Stimulated activated memory B cell treated with anti-CD40 and anti-IgM and Interleukin-4, amounts not matched to agents 10 μg/mL and 1 μg/mL and 100 μg/mL, for 72 hours (primary cell): ENCODE data around the gene LMTK3.

Source experiments
- ATAC-seq: fragments of 150-1000 bp; cut with Tn5 transposase; 2 replicates; pipeline ENCODE4 v1.10.0; 2021
- H3K27ac Mint-ChIP-seq: one replicate; pipeline ENCODE4 v1.8.0; 2022; ENCODE audit warnings: mild to moderate bottlenecking, mixed read lengths
- H3K27me3 Mint-ChIP-seq: one replicate; pipeline ENCODE4 v1.8.0; 2022; ENCODE audit warnings: mixed read lengths
- H3K36me3 Mint-ChIP-seq: one replicate; pipeline ENCODE4 v1.8.0; 2022; ENCODE audit warnings: mixed read lengths
- H3K4me1 Mint-ChIP-seq: one replicate; pipeline ENCODE4 v1.8.0; 2022; ENCODE audit warnings: mixed read lengths
- H3K4me3 Mint-ChIP-seq: one replicate; pipeline ENCODE4 v1.8.0; 2022; ENCODE audit warnings: mild to moderate bottlenecking, moderate library complexity, mixed read lengths
- H3K9me3 Mint-ChIP-seq: one replicate; pipeline ENCODE4 v1.8.0; 2022; ENCODE audit warnings: mixed read lengths

Gene LMTK3

DNA sequence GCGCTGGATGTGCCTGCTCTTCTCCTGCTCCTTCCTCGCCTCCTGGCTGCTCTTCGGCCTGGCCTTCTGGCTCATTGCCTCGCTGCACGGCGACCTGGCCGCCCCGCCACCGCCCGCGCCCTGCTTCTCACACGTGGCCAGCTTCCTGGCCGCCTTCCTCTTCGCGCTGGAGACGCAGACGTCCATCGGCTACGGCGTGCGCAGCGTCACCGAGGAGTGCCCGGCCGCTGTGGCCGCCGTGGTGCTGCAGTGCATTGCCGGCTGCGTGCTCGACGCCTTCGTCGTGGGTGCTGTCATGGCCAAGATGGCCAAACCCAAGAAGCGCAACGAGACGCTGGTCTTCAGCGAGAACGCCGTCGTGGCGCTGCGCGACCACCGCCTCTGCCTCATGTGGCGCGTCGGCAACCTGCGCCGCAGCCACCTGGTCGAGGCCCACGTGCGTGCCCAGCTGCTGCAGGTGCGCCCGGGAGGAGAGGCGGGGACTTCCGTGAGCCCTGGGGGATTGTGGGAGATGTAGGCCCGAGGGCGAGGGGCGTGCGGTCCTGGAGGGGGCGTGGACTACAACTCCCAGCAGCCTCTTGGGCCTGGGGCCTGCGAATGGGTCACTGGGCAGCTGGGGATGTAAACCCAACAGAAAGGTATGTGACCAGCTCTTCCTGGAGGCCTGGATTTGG, 49.5 kb downstream of the LMTK3 start:
- Mint-ChIP-seq H3K36me3 (peaks cover 37% of the 10 kb centered on the region), H3K9me3 (no peaks in the 10 kb centered on the region), H3K4me1 (no peaks in the 10 kb centered on the region), H3K27ac (no peak overlapping the region), H3K27me3 (no peaks in the 10 kb centered on the region), H3K4me3 (no peak overlapping the region)
- ATAC-seq = peak; percentile 44

DNA sequence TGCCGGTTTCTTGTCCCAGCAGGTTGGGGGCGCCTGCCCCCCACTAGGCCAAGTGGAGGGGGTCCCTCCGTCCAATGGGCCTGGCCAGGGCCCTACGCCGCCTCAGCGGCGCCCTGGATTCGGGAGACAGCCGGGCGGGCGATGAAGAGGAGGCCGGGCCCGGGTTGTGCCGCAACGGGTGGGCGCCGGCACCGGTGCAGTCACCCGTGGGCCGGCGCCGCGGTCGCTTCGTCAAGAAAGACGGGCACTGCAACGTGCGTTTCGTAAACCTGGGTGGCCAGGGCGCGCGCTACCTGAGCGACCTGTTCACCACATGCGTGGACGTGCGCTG, 50.0 kb downstream of the LMTK3 start:
- peak; percentile 12 for ATAC-seq
- Mint-ChIP-seq H3K27ac (no peak overlapping the region), H3K9me3 (no peaks in the 10 kb centered on the region), H3K27me3 (no peaks in the 10 kb centered on the region), H3K4me3 (no peak overlapping the region), H3K36me3 (peaks cover 41% of the 10 kb centered on the region), H3K4me1 (no peaks in the 10 kb centered on the region)

DNA sequence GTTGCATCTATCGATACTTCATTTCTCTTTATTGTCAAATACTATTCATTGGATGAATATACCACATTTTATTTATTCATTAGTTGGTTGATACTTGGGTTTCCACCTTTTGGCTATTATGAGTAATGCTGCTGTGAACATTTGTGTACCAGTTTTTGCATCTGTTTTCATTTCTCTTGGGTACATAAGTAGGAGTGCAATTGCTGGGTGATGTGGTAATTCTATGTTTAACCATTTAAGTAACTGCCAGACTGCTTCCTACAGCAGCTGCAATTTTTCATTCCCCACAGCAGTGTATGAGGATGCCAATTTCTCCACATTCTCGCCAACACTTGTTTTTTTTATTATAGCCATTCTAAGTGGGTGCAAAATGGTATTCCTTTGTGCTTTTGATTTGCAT, 53.6 kb downstream of the LMTK3 start:
- Mint-ChIP-seq H3K27ac (no peak overlapping the region), H3K27me3 (no peaks in the 10 kb centered on the region), H3K36me3 (peaks cover 59% of the 10 kb centered on the region), H3K4me3 (no peak overlapping the region), H3K4me1 (peaks cover 20% of the 10 kb centered on the region), H3K9me3 (no peaks in the 10 kb centered on the region)
- no peak for ATAC-seq

DNA sequence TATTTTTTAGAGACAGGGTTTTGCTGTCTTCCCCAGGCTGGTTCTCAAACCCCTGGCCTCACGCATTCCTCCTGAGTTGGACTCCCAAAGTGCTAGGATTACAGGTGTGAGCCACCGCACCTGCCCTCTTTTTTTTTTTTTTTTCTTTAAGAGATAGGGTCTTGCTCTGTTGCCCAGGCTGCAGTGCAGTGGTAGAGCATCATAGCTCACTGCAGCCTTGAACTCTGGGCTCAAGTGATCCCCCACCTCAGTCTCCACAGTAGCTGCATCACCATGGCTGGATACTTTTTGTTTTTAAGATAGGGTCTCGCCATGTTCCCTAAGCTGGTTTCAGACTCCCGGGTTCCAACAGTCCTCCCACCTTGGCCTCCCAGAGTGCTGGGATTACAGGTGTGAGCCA, 54.8 kb downstream of the LMTK3 start:
- no peaks in the 10 kb centered on the region for H3K9me3 Mint-ChIP-seq
- no peak overlapping the region for H3K27ac Mint-ChIP-seq
- no peak overlapping the region for H3K4me3 Mint-ChIP-seq
- peaks cover 57% of the 10 kb centered on the region for H3K36me3 Mint-ChIP-seq
- no peak for ATAC-seq
- H3K27me3 Mint-ChIP-seq = no peaks in the 10 kb centered on the region
- H3K4me1 Mint-ChIP-seq = peaks cover 25% of the 10 kb centered on the region

DNA sequence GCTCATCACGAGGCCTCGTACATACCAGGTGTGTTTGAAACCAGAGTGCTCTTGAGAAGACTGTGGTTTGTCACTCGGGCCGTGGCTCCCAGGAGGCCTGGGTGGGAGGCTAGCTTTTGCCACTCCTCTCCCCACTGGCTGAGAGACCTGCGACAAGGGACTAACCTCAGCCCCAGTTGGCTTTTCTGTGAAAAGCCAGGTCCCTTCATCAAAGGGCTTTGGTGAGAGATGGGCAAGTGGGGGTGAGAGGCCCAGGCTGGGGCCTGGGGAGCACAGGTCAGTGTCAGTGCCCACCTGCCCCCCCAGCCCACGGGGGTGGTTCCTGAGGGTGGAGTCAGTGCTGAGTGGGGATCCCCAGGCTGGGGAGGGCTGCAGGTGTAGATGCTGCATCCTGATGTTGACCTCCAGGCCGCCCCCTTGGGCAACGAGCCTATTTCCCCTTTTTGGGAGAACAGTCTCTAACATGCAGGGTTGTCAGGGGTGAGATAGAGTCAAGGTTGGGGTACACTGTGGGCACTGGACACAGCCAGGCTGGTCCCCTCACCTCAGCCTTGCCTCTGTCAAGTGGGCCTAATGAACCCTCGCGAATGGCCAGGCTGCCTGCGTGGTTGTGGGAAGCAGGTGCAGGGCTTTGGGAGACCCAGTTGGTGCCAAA, 55.6 kb downstream of the LMTK3 start:
- Mint-ChIP-seq H3K36me3 (peaks cover 59% of the 10 kb centered on the region), H3K9me3 (no peaks in the 10 kb centered on the region), H3K4me1 (peaks cover 25% of the 10 kb centered on the region), H3K4me3 (no peak overlapping the region), H3K27ac (peak overlapping the region; percentile 15), H3K27me3 (no peaks in the 10 kb centered on the region)
- ATAC-seq = peak; percentile 59

DNA sequence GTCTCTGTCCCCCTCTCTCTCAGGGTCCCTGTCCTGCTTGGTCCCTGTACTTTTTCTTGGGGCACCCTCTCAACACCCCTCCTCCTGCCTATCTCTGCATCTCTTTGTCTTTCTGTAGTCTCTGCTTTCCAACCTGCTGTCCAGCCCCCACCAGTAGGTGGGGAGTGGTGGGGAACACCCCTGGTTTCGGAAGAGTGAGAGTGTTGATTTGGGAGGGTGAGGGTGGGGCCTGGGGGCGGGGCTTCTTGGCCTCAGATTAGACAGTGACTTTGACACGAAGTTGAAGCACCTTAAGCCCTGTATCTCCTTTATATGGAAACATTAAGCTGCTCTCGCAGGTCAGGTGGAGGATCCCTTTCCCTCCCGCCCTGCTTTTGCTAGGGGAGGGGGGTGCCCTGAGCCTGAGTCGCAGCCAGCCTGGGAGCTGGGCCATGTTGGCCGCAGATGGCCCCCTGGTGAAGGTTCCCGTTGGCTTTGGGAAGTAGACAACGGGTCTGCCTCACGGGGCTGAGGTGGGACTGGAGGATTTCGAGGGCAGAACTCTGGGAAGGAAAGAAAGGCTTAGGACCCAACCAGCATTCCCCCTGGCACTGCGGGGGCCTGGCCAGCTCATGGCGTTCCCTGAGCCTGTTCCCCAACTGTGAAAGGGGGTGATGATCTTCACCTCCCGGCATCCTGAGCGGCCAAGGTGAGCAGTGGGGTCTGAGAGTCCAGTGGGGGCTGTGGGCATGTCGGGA, 56.3 kb downstream of the LMTK3 start, which contains the start of gene KCNJ14:
Gene KCNJ14 (plus strand): TSS at position 404 of the 737 bp plus-strand sequence. CDS start 6,151 bp downstream, outside the sequence.
- no peak for ATAC-seq
- Mint-ChIP-seq H3K27me3 (no peaks in the 10 kb centered on the region), H3K36me3 (peaks cover 59% of the 10 kb centered on the region), H3K9me3 (no peaks in the 10 kb centered on the region), H3K27ac (peak within 1 kb of the TSS; percentile 15), H3K4me1 (peaks cover 25% of the 10 kb centered on the region), H3K4me3 (peak within 1 kb of the TSS; percentile 33)

DNA sequence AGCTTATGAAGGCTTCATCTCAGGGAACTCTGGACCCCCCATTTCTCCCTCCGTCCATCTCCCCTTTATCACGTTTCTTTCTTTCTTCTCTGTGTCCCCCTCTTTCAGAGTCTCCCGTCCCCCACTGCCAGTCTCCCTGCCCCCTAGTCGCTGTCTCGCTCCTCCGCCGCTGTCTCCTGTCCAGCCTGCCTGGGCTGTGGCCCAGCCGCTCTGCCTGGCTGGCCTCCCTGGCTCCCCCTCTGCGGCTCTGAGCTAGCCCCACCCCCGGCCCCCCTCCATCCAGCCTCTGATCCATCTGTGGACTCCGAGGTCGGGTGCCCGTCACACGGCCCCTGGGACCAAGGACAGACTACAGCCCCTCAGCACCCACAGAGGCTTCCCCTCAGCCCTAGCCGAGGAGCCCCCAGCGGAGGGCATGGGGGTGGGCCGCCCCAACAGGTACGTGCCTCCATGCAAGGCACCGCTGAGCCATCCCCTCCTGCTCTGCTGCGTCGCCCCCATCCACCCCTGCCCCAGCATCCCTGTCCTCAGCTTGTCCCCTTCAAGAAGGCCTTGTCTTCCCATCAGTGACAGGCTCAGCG, 57.4 kb downstream of the LMTK3 start:
- ATAC-seq = no peak
- Mint-ChIP-seq H3K36me3 (peaks cover 64% of the 10 kb centered on the region), H3K27ac (peak overlapping the region; percentile 15), H3K27me3 (no peaks in the 10 kb centered on the region), H3K4me3 (no peak overlapping the region), H3K9me3 (no peaks in the 10 kb centered on the region), H3K4me1 (peaks cover 28% of the 10 kb centered on the region)

DNA sequence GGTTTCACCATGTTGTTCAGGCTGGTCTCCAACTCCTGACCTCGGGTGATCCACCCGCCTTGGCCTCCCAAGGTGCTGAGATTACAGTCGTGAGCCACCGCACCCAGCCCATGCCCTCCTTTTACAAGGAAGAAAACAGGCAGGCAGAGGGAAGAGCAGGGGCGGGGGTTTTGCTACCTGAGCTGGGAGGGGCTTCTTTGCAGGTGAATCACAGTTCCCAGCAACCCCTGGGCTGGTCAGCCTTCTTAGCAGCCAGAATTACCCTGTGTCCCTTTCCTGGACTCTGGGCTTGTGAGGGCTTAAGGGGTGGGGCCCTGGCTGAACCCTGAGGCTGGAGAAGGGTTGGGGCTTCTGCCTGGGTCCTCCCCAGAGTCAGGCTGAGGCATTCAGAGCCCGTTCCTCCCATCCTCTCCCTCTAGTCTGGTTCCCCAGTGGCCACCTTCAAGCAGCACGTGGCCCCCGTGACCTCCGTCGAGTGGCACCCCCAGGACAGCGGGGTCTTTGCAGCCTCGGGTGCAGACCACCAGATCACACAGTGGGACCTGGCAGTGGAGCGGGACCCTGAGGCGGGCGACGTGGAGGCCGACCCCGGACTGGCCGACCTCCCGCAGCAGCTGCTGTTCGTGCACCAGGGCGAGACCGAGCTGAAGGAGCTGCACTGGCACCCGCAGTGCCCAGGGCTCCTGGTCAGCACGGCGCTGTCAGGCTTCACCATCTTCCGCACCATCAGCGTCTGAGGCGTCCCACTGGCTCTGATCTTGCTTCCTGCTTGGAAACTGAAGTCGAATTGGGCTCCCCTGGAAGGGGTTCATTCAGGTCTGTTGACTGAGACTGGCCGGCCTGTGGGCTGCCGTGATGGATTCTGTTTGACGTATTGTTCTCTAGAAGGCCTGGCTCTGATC, 59.1 kb downstream of the LMTK3 start:
- peaks cover 71% of the 10 kb centered on the region for H3K36me3 Mint-ChIP-seq
- H3K27me3 Mint-ChIP-seq = no peaks in the 10 kb centered on the region
- no peaks in the 10 kb centered on the region for H3K9me3 Mint-ChIP-seq
- H3K4me1 Mint-ChIP-seq = peaks cover 40% of the 10 kb centered on the region
- no peak overlapping the region for H3K27ac Mint-ChIP-seq
- no peak overlapping the region for H3K4me3 Mint-ChIP-seq
- no peak for ATAC-seq

DNA sequence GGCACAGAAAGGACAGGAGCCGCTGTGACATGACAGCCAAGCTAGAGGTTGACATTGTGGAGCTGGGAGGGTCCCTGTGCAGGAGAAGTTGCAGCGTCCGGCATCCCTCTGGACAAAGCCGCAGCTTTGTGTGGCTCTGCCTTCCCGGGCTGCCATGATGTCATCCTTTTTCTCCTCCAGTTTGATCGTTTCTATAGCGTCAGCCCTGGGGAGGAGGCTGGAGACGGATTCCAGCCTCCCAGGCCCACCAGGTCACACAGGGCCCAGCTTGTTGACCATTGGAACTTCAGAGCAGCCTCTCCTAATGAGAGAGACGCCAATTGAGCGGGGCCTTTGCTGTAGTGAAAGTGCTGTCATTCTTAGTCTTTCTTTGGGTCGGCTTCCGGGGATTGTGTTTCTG, 60.0 kb downstream of the LMTK3 start:
- ATAC-seq = no peak
- no peak overlapping the region for H3K4me3 Mint-ChIP-seq
- peaks cover 64% of the 10 kb centered on the region for H3K36me3 Mint-ChIP-seq
- no peaks in the 10 kb centered on the region for H3K27me3 Mint-ChIP-seq
- H3K4me1 Mint-ChIP-seq = peaks cover 42% of the 10 kb centered on the region
- H3K27ac Mint-ChIP-seq = no peak overlapping the region
- H3K9me3 Mint-ChIP-seq = no peaks in the 10 kb centered on the region

DNA sequence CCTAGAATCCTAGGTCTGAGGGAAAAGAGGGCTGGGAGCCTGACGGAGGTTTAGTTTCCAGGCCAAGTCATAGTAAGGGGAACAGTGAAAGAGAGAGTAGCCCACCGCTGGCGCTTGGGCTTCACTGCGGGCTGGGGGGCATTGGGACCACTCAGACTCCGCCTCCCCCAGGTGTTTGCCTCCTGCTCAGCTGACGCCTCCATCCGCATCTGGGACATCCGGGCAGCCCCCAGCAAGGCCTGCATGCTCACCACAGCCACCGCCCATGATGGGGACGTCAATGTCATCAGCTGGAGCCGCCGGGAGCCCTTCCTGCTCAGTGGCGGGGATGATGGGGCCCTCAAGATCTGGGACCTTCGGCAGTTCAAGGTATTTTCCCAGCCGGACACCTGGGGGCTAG, 60.8 kb downstream of the LMTK3 start:
- Mint-ChIP-seq H3K27me3 (no peaks in the 10 kb centered on the region), H3K4me3 (no peak overlapping the region), H3K4me1 (peaks cover 45% of the 10 kb centered on the region), H3K36me3 (peaks cover 59% of the 10 kb centered on the region), H3K27ac (no peak overlapping the region), H3K9me3 (no peaks in the 10 kb centered on the region)
- ATAC-seq = no peak

DNA sequence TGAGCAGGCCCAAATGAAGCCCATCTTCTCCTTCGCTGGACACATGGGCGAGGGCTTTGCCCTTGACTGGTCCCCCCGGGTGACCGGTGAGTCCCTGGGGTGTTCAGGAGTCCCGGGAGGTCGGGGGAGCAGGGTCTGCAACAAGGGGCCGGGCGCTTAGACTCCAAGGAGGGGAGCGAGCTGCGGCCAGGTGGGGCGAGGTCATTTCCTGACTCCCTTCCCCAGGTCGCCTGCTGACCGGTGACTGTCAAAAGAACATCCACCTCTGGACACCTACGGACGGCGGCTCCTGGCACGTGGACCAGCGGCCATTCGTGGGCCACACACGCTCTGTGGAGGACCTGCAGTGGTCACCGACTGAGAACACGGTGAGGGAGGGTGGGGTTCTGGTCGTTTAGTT, 61.2 kb downstream of the LMTK3 start:
- no peak for ATAC-seq
- Mint-ChIP-seq H3K27ac (no peak overlapping the region), H3K9me3 (no peaks in the 10 kb centered on the region), H3K4me3 (no peak overlapping the region), H3K4me1 (peaks cover 42% of the 10 kb centered on the region), H3K36me3 (peaks cover 55% of the 10 kb centered on the region), H3K27me3 (no peaks in the 10 kb centered on the region)

DNA sequence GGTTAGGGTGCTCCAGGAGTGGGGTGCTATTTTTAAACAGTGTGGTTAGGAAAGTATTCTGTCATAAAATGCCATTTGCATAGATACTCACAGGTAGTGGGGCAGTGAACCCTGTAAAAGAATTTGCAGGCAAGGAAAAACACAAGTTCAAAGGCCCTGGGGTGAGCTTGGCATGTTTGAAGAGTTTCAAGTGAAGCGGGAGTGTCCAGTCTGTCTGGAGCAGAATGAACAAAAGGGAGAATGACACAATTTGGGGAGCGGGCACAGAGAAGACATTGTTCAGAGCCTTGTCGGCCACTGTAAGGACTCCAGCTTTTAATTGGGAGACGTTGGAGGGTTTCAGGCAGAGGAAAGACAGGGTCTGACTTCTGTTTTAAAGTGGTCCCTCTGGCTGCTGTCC, 63.1 kb downstream of the LMTK3 start:
- H3K9me3 Mint-ChIP-seq = no peaks in the 10 kb centered on the region
- no peak overlapping the region for H3K4me3 Mint-ChIP-seq
- peaks cover 44% of the 10 kb centered on the region for H3K4me1 Mint-ChIP-seq
- peaks cover 38% of the 10 kb centered on the region for H3K36me3 Mint-ChIP-seq
- H3K27me3 Mint-ChIP-seq = peaks cover 13% of the 10 kb centered on the region
- no peak overlapping the region for H3K27ac Mint-ChIP-seq
- ATAC-seq = no peak

DNA sequence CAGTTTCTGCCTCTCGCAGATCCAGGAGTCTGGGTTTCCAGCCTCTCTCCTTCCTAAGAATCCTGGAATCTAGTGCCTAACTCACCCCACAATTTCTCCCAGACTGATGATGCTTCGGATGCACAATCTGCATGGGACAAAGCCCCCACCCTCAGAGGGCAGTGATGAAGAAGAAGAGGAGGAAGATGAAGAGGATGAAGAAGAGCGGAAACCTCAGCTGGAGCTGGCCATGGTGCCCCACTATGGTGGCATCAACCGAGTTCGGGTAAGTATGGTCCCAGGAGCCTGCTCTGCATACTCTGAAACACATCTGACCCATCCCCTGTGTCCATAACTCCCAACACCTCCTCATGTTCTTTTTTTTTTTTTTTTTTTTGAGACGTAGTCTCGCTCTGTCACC, 65.1 kb downstream of the LMTK3 start:
- Mint-ChIP-seq H3K27ac (peak overlapping the region; percentile 98), H3K36me3 (peaks cover 29% of the 10 kb centered on the region), H3K4me1 (peaks cover 43% of the 10 kb centered on the region), H3K27me3 (peaks cover 22% of the 10 kb centered on the region), H3K4me3 (peak overlapping the region; percentile 96), H3K9me3 (no peaks in the 10 kb centered on the region)
- no peak for ATAC-seq

DNA sequence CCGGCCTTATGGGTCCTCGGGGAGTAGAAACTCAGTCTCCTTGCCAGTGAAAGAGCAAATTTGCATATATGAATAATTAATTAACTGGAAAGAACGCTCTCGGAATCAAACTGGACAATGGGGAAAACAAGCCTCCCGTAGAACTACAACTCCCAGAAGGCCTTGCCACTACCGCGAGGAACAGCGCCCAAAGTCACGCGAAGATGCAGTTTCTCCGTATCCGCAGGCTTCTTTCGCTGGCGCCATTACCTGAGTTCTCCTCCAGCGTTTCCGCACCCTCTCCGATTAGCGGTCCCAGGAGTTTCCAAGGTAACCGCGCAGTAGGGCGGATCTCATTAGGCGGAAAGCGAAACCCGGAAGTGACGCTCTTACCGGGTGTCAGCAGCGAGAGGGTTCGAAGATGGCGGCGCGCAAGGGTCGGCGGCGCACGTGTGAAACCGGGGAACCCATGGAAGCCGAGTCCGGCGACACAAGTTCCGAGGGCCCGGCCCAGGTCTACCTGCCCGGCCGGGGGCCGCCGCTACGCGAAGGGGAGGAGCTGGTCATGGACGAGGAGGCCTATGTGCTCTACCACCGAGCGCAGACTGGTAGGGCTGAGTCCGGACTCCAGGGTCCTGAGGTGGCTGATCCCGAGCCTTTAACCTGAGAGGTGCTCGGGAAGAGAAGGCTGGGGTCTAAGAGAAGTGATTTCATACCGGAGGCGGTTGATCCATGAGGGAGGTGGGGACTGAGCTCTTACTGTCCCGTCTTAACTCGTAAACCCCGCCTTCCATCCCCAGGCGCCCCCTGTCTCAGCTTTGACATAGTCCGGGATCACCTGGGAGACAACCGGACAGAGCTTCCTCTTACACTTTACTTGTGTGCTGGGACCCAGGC, 65.8 kb downstream of the LMTK3 start, which contains the start of gene GRWD1:
Gene GRWD1 (plus strand): TSS at position 378 of the 876 bp plus-strand sequence. CDS start 23 bp downstream, at position 401.
- H3K4me1 Mint-ChIP-seq = peaks cover 43% of the 10 kb centered on the region
- H3K27me3 Mint-ChIP-seq = peaks cover 27% of the 10 kb centered on the region
- peak within 1 kb of the TSS; percentile 96 for H3K4me3 Mint-ChIP-seq
- no peaks in the 10 kb centered on the region for H3K9me3 Mint-ChIP-seq
- peak within 1 kb of the TSS; percentile 98 for H3K27ac Mint-ChIP-seq
- peaks cover 22% of the 10 kb centered on the region for H3K36me3 Mint-ChIP-seq
- peak; percentile 94 for ATAC-seq
